ENCODE results near the gene SREK1.

DNA sequence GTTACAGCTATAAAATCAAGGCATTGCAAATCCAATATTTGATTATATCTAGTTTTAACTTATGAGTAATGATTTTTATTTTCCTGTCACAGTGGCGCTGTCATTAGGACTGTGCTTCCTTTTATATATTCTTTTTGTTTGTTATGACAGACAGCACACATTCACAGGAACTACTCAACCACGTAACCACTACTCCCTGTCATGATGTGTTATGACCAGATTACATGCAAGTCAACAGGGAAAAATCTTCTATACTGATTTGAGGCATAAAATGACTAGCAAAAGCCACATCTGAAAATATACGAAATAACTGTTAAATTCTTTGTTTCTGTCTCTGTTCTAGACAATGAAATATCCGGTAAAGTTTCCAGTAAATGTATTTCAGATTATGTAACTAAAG lies 25.4 kb downstream of the SREK1 start:
- TF ChIP-seq, protein P1, sequence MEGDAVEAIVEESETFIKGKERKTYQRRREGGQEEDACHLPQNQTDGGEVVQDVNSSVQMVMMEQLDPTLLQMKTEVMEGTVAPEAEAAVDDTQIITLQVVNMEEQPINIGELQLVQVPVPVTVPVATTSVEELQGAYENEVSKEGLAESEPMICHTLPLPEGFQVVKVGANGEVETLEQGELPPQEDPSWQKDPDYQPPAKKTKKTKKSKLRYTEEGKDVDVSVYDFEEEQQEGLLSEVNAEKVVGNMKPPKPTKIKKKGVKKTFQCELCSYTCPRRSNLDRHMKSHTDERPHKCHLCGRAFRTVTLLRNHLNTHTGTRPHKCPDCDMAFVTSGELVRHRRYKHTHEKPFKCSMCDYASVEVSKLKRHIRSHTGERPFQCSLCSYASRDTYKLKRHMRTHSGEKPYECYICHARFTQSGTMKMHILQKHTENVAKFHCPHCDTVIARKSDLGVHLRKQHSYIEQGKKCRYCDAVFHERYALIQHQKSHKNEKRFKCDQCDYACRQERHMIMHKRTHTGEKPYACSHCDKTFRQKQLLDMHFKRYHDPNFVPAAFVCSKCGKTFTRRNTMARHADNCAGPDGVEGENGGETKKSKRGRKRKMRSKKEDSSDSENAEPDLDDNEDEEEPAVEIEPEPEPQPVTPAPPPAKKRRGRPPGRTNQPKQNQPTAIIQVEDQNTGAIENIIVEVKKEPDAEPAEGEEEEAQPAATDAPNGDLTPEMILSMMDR (IDR thresholded peaks at IDR 0.05): no peak
- no peak for TF ChIP-seq POLR2A (IDR thresholded peaks at IDR 0.05)

Measured in testis (tissue), 2 donors.